GM12865 (cell line): Measurements from ENCODE around the gene RPE65.
"Not testable (repeated sequence)": the region's sequence is repeated elsewhere in the genome, so short reads cannot be mapped to it uniquely, and the experiment has no call there.

ENCODE experiments used
- DNase-seq: peaks from one replicate; pipeline ENCODE4 v3.0.0; 2010; ENCODE audit warnings: low read depth
- H3K4me3 ChIP-seq: 2 replicates; pipeline ENCODE4 v1.5.1; 2011; ENCODE audit warnings: mild to moderate bottlenecking, low read depth, low read length, control low read depth
- CTCF ChIP-seq: IDR thresholded peaks from 2 replicates; pipeline ENCODE4 v1.5.1; 2011; ENCODE audit warnings: low read length, control low read depth, low read depth, inconsistent platforms; ENCODE audit not compliant: insufficient read depth; ENCODE audit errors: missing control alignments

The RPE65 gene

GRCh38 chr1:68490046-68490651, 40.4 kb upstream of the RPE65 start:
- no peak for TF ChIP-seq CTCF
- no peak for DNase-seq
- no peak overlapping the region for H3K4me3 ChIP-seq

GRCh38 chr1:68485431-68486022, 35.8 kb upstream of the RPE65 start:
- TF ChIP-seq CTCF = no peak
- DNase-seq = no peak
- no peak overlapping the region for H3K4me3 ChIP-seq

- no peak for DNase-seq
- TF ChIP-seq CTCF = no peak
- no peak overlapping the region for H3K4me3 ChIP-seq
These were observed 34.9 kb upstream of the RPE65 start for GRCh38 chr1:68484618-68485017.

GRCh38 chr1:68481041-68481440, 31.3 kb upstream of the RPE65 start:
- no peak overlapping the region for H3K4me3 ChIP-seq
- no peak for DNase-seq
- no peak for TF ChIP-seq CTCF

GRCh38 chr1:68479501-68479900, 29.7 kb upstream of the RPE65 start:
- no peak overlapping the region for H3K4me3 ChIP-seq
- DNase-seq = no peak
- TF ChIP-seq CTCF = no peak

GRCh38 chr1:68478662-68479061, 28.9 kb upstream of the RPE65 start:
- H3K4me3 ChIP-seq = no peak overlapping the region
- DNase-seq = no peak

GRCh38 chr1:68476626-68477025, 26.9 kb upstream of the RPE65 start:
- DNase-seq, H3K4me3 ChIP-seq: not testable (repeated sequence)

More at GRCh38 chr1:68478662-68479061, 28.9 kb upstream of the RPE65 start:
- no peak for TF ChIP-seq CTCF
